HCT116 (cell line): ENCODE results near the gene TGFBR1. TPM values are rescaled to one million over a fixed set of nuclear protein-coding genes. Genes with fewer than 3 reads are reported as not detected.

Experiments
- ATAC-seq: fragments of 200-7000 bp; cut with Tn5 transposase; 2 replicates; pipeline ENCODE4 v1.9.1; 2020; ENCODE audit warnings: mild to moderate bottlenecking, moderate library complexity
- BruUV-seq: library from RNA; stranded (reverse); fragments of 400-500 nt; replicated peaks from 2 replicates; lab custom pipeline; 2021; lab: Mats Ljungman, UMichigan
- CTCF ChIA-PET: fragments of 300-600 bp; sonication (Branson Sonifier 250); formaldehyde crosslinking; loops from one replicate; lab custom pipeline; 2021; ENCODE audit warnings: antibody characterized with exemption; lab: Charles Lee
- POLR2A ChIA-PET: fragments of 300-600, 350-600 bp; sonication (Branson Sonifier 250); formaldehyde crosslinking; loops from one replicate; lab custom pipeline; 2021; ENCODE audit warnings: antibody characterized with exemption; lab: Charles Lee
- RAD21 ChIA-PET, 2 experiments: fragments of 300-600 bp; sonication (Branson Sonifier 250); formaldehyde crosslinking; loops; one replicate each; lab custom pipeline; 2023; ENCODE audit warnings: low total read pairs in 2 of 2; ENCODE audit not compliant: uncharacterized antibody in 2 of 2, unreplicated experiment in 2 of 2, low non-redundant PET in 1 of 2; lab: Charles Lee
- DNase-seq: peaks from one replicate; pipeline ENCODE4 v3.0.0-alpha.2; 2010; ENCODE audit warnings: low read depth, low spot score
- H2AFZ ChIP-seq: fragments of 200-600 bp; shearing (Covaris generic), sonication (generic); 2 replicates; pipeline ENCODE4 v1.6.1; 2017; ENCODE audit warnings: low read depth, mixed run types, mixed read lengths, antibody characterized with exemption, low read length; ENCODE audit not compliant: poor library complexity, severe bottlenecking
- H3K27ac ChIP-seq: 2 replicates; pipeline ENCODE4 v1.5.1; 2012; ENCODE audit warnings: low read depth, low read length
- H3K27me3 ChIP-seq: fragments of 200-600 bp; sonication (generic); 2 replicates; pipeline ENCODE4 v1.6.1; 2016; ENCODE audit warnings: mixed run types, low read length, mixed read lengths; ENCODE audit not compliant: insufficient read depth
- H3K36me3 ChIP-seq, 2 experiments: fragments of 200-500 bp in 1 of 2; fragments of 200-600 bp in 1 of 2; sonication (Bioruptor generic) in 1 of 2; sonication (generic) in 1 of 2; 2 replicates each; pipeline versions ENCODE4 v1.5.1 to v1.6.1; 2014 to 2016; ENCODE audit warnings: low read length in 2 of 2, inconsistent platforms in 1 of 2, mixed read lengths in 1 of 2, mixed run types in 1 of 2; ENCODE audit not compliant: insufficient read depth in 2 of 2, control insufficient read depth in 1 of 2
- H3K4me1 ChIP-seq, 2 experiments: fragments of 200-600 bp in 1 of 2; sonication (generic) in 1 of 2; 2 replicates each; pipeline versions ENCODE4 v1.5.1 to v1.6.1; 2012 to 2017; ENCODE audit warnings: low read length in 2 of 2, inconsistent platforms in 1 of 2, mild to moderate bottlenecking in 1 of 2, mixed read lengths in 1 of 2, mixed run types in 1 of 2, moderate library complexity in 1 of 2; ENCODE audit not compliant: insufficient read depth in 2 of 2, control insufficient read depth in 1 of 2
- H3K4me2 ChIP-seq: fragments of 200-600 bp; sonication (generic); 2 replicates; pipeline ENCODE4 v1.6.1; 2017; ENCODE audit warnings: mixed run types, low read length, mixed read lengths
- H3K4me3 ChIP-seq, 2 experiments: fragments of 200-600 bp in 1 of 2; sonication (generic) in 1 of 2; replicated peaks in 1 of 2; 2 replicates each; pipeline ENCODE4 v1.5.1; 2011 to 2016; ENCODE audit warnings: low read length in 2 of 2, control low read depth in 1 of 2, low read depth in 1 of 2, mild to moderate bottlenecking in 1 of 2, mixed read lengths in 1 of 2, mixed run types in 1 of 2
- H3K79me2 ChIP-seq: fragments of 200-600 bp; sonication (generic); 2 replicates; pipeline ENCODE4 v1.6.1; 2017; ENCODE audit warnings: mild to moderate bottlenecking, mixed run types, low read length, moderate library complexity, mixed read lengths; ENCODE audit not compliant: insufficient read depth
- H3K9ac ChIP-seq: fragments of 200-600 bp; sonication (generic); 2 replicates; pipeline ENCODE4 v1.6.1; 2016; ENCODE audit warnings: low read length, mixed read lengths
- H3K9me2 ChIP-seq: fragments of 200-600 bp; sonication (generic), shearing (Covaris generic); 2 replicates; pipeline ENCODE4 v1.6.1; 2017; ENCODE audit warnings: mixed run types, mild to moderate bottlenecking, moderate library complexity; ENCODE audit not compliant: insufficient read depth
- H3K9me3 ChIP-seq, 2 experiments: fragments of 200-500 bp in 1 of 2; fragments of 200-600 bp in 1 of 2; sonication (Bioruptor generic) in 1 of 2; sonication (generic) in 1 of 2; 2 replicates each; pipeline ENCODE4 v1.6.1; 2014 to 2017; ENCODE audit warnings: low read length in 2 of 2, mixed read lengths in 2 of 2, inconsistent platforms in 1 of 2, low read depth in 1 of 2, mild to moderate bottlenecking in 1 of 2, mixed run types in 1 of 2, moderate library complexity in 1 of 2; ENCODE audit not compliant: control insufficient read depth in 1 of 2, insufficient read depth in 1 of 2
- H4K20me1 ChIP-seq: fragments of 200-600 bp; sonication (generic), shearing (Covaris generic); 2 replicates; pipeline ENCODE4 v1.6.1; 2017; ENCODE audit warnings: mixed run types, mild to moderate bottlenecking, moderate library complexity; ENCODE audit not compliant: insufficient read depth
- ATF3 ChIP-seq: IDR thresholded peaks from 2 replicates; pipeline ENCODE4 v1.6.1; 2012
- EZH2phosphoT487 ChIP-seq: fragments of 200-600 bp; IDR thresholded peaks from 2 replicates; pipeline ENCODE4 v1.6.1; 2018; ENCODE audit warnings: antibody characterized with exemption, borderline replicate concordance
- POLR2A ChIP-seq: IDR thresholded peaks from 2 replicates; pipeline ENCODE4 v1.7.0; 2011; ENCODE audit warnings: borderline replicate concordance; ENCODE audit not compliant: insufficient read depth, insufficient read length; ENCODE audit errors: extremely low read depth
- POLR2AphosphoS5 ChIP-seq: IDR thresholded peaks from 2 replicates; pipeline ENCODE4 v1.6.1; 2011; ENCODE audit warnings: mild to moderate bottlenecking, low read depth, low read length, moderate library complexity
- SIN3A ChIP-seq: IDR thresholded peaks from 2 replicates; pipeline ENCODE4 v1.6.1; 2012; ENCODE audit warnings: low read depth
- SP1 ChIP-seq: IDR thresholded peaks from 2 replicates; pipeline ENCODE4 v1.6.1; 2012; ENCODE audit warnings: low read depth
- SRF ChIP-seq: IDR thresholded peaks from 2 replicates; pipeline ENCODE4 v1.6.1; 2012; ENCODE audit warnings: low read depth
- TCF7L2 ChIP-seq: IDR thresholded peaks from 2 replicates; pipeline ENCODE4 v1.7.0; 2011; ENCODE audit warnings: borderline replicate concordance, inconsistent platforms; ENCODE audit not compliant: insufficient read depth, insufficient read length; ENCODE audit errors: extremely low read depth
- ZBTB33 ChIP-seq: IDR thresholded peaks from 2 replicates; pipeline ENCODE4 v1.6.1; 2011; ENCODE audit warnings: mild to moderate bottlenecking, low read length, moderate library complexity; ENCODE audit not compliant: insufficient replicate concordance; ENCODE audit errors: extremely low read depth
- intact Hi-C: fragments of 100-400 bp; cut with micrococcal nuclease; formaldehyde crosslinking; loops from 2 replicates; pipeline ENCODE4 v1.10.0; 2022
- total RNA-seq: library from RNA; stranded (reverse); gene quantifications from one replicate; pipeline ENCODE4 v1.2.1, GENCODE V29; 2021; ENCODE audit not compliant: unreplicated experiment

TGFBR1 gene
- total RNA-seq, 1 experiment from 2014 or later: 26.6 TPM

- Histone ChIP-seq H3K9me2 (no peaks in the 10 kb centered on the region), H3K27me3 (peaks cover 6% of the 10 kb centered on the region; the same call in 1 of the 2 replicates), H3K27ac (no peak overlapping the region), H4K20me1 (no peaks in the 10 kb centered on the region), H3K36me3 (no peaks in the 10 kb centered on the region), H3K9ac (no peak overlapping the region), H3K4me2 (no peak overlapping the region), H3K4me3 (no peak overlapping the region), H3K79me2 (no peaks in the 10 kb centered on the region), H2AFZ (no peak overlapping the region), H3K9me3 (no peaks in the 10 kb centered on the region), H3K4me1 (peaks cover 0 to 4% of the 10 kb centered on the region in 2 experiments; a peak in 1 of 4 replicates)
- POLR2A ChIA-PET: no interaction called here
- TF ChIP-seq SRF (no peak), SIN3A (no peak), TCF7L2 (no peak), POLR2AphosphoS5 (no peak), ATF3 (no peak), ZBTB33 (no peak), EZH2phosphoT487 (no peak), POLR2A (no peak), SP1 (no peak)
- DNase-seq: no peak
- ATAC-seq: no peak
- CTCF ChIA-PET: no interaction called here
- intact Hi-C loops: loop anchor here (10.0 kb wide), 3 partner anchors 617 to 1037 kb away; no protein-coding TSS in a partner anchor
- RAD21 ChIA-PET: no interaction called here
- BruUV-seq: no TSS peak
Measured at GRCh38 chr9:99187311-99187710, 82.4 kb downstream of the TGFBR1 start.
